Parathyroid adenoma (tissue), 2 donors: Measurements from ENCODE around the gene RFT1.

Experiments
- H2AFZ ChIP-seq: fragments of 300-600 bp; sonication (generic); one replicate; pipeline ENCODE4 v1.7.0; 2017; ENCODE audit warnings: antibody characterized with exemption, mild to moderate bottlenecking
- H3K27ac ChIP-seq: fragments of 300-600 bp; sonication (generic); one replicate; pipeline ENCODE4 v1.7.0; 2017
- H3K27me3 ChIP-seq: fragments of 300-600 bp; sonication (generic); one replicate; pipeline ENCODE4 v1.7.0; 2017; ENCODE audit warnings: low read length; ENCODE audit not compliant: control insufficient read depth, insufficient read depth
- H3K36me3 ChIP-seq: fragments of 300-600 bp; sonication (generic); one replicate; pipeline ENCODE4 v1.7.0; 2017; ENCODE audit warnings: low read length; ENCODE audit not compliant: control insufficient read depth, insufficient read depth
- H3K4me1 ChIP-seq: fragments of 300-600 bp; sonication (generic); one replicate; pipeline ENCODE4 v1.7.0; 2017; ENCODE audit warnings: control low read depth
- H3K4me2 ChIP-seq: fragments of 300-600 bp; sonication (generic); one replicate; pipeline ENCODE4 v1.7.0; 2017; ENCODE audit warnings: low read length
- H3K4me3 ChIP-seq: fragments of 300-600 bp; sonication (generic); one replicate; pipeline ENCODE4 v1.7.0; 2017; ENCODE audit warnings: low read depth, low read length
- H3K79me2 ChIP-seq: fragments of 300-600 bp; sonication (generic); one replicate; pipeline ENCODE4 v1.7.0; 2017; ENCODE audit warnings: control low read depth
- H3K9ac ChIP-seq: fragments of 300-600 bp; sonication (generic); one replicate; pipeline ENCODE4 v1.7.0; 2017; ENCODE audit warnings: mild to moderate bottlenecking
- H3K9me3 ChIP-seq: fragments of 300-600 bp; sonication (generic); one replicate; pipeline ENCODE4 v1.7.0; 2017; ENCODE audit warnings: low read length; ENCODE audit not compliant: control insufficient read depth
- CTCF ChIP-seq: fragments of 300-600 bp; sonication (generic); IDR thresholded peaks from one replicate; pipeline ENCODE4 v1.7.0; 2017; ENCODE audit warnings: antibody characterized with exemption, mild to moderate bottlenecking
- donor health status: primary hyperparathyroidism.

Gene RFT1

GRCh38 chr3:53167418-53168174 lies 37.4 kb upstream of the RFT1 start:
- no peak overlapping the region for H3K27ac ChIP-seq
- H3K36me3 ChIP-seq: no peaks in the 10 kb centered on the region
- peaks cover 6% of the 10 kb centered on the region for H3K79me2 ChIP-seq
- H3K9me3 ChIP-seq: no peaks in the 10 kb centered on the region
- H3K9ac ChIP-seq: no peak overlapping the region
- H2AFZ ChIP-seq: no peak overlapping the region
- no peak overlapping the region for H3K4me2 ChIP-seq
- H3K27me3 ChIP-seq: no peaks in the 10 kb centered on the region
- peaks cover 14% of the 10 kb centered on the region for H3K4me1 ChIP-seq
- no peak overlapping the region for H3K4me3 ChIP-seq
- no peak for TF ChIP-seq CTCF

GRCh38 chr3:53166781-53167291 lies 36.6 kb upstream of the RFT1 start:
- H3K4me2 ChIP-seq: no peak overlapping the region
- peaks cover 6% of the 10 kb centered on the region for H3K79me2 ChIP-seq
- H2AFZ ChIP-seq: peak overlapping the region; percentile 2
- no peak overlapping the region for H3K9ac ChIP-seq
- no peak for TF ChIP-seq CTCF
- H3K27ac ChIP-seq: no peak overlapping the region
- H3K9me3 ChIP-seq: no peaks in the 10 kb centered on the region
- no peak overlapping the region for H3K4me3 ChIP-seq
- H3K36me3 ChIP-seq: no peaks in the 10 kb centered on the region
- peaks cover 14% of the 10 kb centered on the region for H3K4me1 ChIP-seq
- no peaks in the 10 kb centered on the region for H3K27me3 ChIP-seq

GRCh38 chr3:53166206-53166605 lies 36.0 kb upstream of the RFT1 start:
- Histone ChIP-seq H3K9ac (no peak overlapping the region), H3K4me1 (peaks cover 10% of the 10 kb centered on the region), H3K4me2 (no peak overlapping the region), H3K79me2 (peaks cover 6% of the 10 kb centered on the region), H3K27me3 (no peaks in the 10 kb centered on the region), H3K9me3 (no peaks in the 10 kb centered on the region), H2AFZ (no peak overlapping the region), H3K27ac (no peak overlapping the region), H3K36me3 (no peaks in the 10 kb centered on the region), H3K4me3 (no peak overlapping the region)
- no peak for TF ChIP-seq CTCF

GRCh38 chr3:53164911-53165310 lies 34.7 kb upstream of the RFT1 start:
- Histone ChIP-seq H3K79me2 (peaks cover 6% of the 10 kb centered on the region), H3K4me3 (no peak overlapping the region), H3K9me3 (no peaks in the 10 kb centered on the region), H3K4me2 (no peak overlapping the region), H3K27me3 (no peaks in the 10 kb centered on the region), H3K9ac (no peak overlapping the region), H3K36me3 (no peaks in the 10 kb centered on the region), H3K4me1 (peaks cover 14% of the 10 kb centered on the region), H2AFZ (no peak overlapping the region), H3K27ac (no peak overlapping the region)
- TF ChIP-seq CTCF: no peak
